CD4-positive, alpha-beta T cell treated with Interleukin-17A for 1 hour (primary cell): Measurements from ENCODE around the gene HHATL.

Source experiments
- DNase-seq: peaks from one replicate; pipeline ENCODE4 v3.0.0-alpha.2; 2020

HHATL gene

DNA sequence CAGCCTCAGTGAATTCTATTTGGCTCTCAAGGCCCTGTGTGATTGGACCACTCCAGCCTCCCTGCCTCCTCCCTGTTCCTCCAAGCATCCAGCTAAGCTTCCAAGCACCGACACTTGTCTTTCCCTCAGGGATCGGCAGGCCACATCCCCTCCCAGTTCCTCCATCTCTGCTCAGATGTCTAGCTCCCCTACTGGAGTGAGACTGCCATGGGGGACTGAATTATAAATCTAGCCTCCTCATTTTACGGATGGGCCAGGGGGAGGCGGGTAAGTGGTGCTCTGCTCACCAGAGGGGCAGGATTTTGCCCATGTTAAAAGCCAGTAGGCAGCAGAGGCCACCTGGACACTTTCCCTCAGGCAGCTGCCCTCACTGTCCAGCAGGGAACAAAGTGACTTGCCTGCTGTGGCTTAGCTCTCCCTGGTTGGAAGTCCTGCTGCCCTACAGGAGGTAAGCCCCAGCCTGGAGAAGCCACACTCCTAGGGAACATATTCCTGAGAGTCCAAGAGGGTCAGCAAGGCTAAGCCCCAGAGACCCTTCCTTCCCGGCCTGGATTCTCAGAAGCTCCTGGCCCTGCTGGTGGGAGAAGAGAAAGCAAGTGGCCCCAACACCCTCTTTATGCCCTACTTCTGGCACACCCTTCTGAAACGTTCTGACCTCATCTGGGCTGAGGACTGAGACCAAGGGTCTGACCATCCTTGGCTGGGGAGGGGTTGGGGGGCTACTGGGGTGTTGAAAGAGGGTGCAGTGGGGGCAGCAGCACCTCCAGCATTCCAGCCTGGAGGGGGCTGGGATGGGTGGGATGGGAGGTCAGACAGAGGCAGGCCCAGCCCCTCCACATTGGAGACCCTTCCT lies 9.1 kb upstream of the HHATL start:
- DNase-seq = no peak

DNA sequence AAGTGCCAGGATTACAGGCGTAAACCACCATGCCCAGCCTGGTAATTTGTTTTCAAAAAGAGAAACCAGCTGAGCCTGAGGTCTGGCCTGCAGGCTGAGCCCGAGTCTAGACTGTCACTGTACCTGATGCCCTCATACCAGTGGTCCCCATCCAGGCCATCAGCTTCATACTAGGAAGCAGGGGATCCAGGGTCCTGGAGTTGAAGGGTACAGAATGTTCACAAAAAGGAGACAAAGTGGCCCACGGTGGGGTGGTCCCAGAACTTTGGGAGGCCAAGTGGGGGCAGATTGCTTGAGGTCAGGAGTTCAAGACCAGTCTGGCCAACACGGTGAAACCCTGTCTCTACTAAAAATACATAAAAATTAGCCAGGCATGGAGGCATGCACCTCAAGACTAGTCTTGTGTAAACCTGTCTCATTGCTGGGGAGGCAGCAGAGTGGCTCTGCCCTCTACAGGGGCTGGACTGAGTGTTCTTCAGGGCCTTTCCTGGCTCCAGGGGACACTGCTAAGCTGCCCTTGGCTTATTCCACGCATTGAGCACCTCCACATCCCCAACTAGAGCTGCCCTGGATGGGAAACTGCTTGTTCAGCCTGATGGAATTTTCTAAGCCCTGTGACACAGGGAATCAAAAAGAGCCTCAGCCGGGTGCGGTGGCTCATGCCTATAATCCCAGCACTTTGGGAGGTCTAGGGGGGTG lies 7.9 kb upstream of the HHATL start:
- no peak for DNase-seq

DNA sequence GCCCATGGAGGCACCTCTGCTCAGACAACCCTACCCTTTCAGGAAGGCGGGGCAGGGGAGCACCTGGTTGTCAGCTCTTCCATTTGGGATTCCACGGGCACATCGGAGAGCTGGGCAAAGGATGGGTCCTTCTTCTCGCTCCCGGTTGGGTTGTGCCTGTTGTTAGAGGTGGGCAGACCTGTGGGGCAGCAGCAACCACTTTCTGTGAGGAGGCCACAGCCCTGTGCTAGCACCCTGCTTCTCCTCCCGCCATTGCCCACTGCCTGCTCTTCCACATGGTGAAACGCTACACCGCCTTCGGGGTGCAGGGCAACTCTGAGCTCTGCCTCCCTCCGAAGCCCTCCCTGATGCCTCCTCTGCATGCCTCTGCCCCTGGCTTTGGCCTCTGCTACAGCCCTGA lies 7.0 kb upstream of the HHATL start:
- DNase-seq = no peak

DNA sequence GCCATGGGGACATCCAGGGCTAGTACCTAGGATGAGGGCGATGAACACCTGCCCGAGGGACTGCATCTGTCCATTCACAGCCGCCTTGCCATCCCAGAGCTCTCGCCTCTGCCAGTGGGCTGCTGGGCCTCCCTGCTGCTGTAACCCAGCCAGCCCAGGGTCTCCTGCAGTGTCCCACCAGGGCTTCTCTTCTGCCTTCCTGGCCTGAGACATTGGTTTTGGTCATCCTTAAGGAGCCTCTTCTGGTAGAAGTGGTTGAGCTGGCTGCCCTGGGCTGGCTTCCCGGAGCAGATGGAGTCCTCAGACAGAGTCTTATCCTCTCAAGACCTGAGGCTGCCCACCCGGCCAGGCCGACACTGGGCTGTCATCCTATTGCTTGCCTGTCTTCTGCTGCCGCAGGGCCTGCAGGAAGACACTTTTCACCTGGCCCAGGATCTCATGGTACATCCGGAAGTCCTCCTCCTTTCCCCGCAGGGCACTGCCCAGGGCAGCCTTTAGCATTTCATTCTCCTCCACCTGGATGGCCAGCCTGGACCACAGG lies 6.1 kb upstream of the HHATL start:
- no peak for DNase-seq

DNA sequence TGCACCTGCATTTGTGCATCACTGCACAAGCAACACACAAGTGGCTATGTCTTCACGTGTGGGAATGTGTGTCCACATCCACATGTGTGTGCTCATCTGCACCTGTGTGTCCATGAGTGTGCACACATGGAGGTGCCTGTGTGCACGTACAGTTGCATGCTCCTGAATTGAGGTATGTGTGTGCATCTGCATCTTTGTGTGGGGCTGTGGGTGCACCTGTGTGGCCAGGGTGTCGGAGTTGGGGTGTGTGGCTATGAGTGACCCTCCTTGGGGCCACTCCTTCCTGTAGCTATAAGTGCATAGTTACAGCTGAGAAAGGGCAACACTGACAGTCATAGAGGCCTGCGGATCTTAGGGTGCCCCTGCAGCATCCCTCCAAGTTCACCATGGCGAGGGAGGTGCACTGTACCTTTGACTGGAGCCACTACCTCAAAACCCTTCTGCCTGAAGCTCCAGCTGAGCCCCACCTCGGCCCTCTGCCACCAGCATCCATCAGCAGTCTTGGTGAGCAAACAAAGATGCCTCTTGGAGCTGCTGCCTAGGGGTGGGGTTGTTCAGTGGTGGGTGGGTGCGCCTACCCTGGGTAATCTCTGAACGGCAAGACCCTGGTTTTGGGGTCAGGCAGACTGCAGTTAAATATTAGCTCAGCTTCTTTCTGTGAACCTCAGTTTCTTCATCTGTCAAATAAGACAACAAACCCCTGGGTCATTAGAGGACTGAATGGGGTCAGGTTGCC lies 5.2 kb upstream of the HHATL start:
- DNase-seq = no peak

DNA sequence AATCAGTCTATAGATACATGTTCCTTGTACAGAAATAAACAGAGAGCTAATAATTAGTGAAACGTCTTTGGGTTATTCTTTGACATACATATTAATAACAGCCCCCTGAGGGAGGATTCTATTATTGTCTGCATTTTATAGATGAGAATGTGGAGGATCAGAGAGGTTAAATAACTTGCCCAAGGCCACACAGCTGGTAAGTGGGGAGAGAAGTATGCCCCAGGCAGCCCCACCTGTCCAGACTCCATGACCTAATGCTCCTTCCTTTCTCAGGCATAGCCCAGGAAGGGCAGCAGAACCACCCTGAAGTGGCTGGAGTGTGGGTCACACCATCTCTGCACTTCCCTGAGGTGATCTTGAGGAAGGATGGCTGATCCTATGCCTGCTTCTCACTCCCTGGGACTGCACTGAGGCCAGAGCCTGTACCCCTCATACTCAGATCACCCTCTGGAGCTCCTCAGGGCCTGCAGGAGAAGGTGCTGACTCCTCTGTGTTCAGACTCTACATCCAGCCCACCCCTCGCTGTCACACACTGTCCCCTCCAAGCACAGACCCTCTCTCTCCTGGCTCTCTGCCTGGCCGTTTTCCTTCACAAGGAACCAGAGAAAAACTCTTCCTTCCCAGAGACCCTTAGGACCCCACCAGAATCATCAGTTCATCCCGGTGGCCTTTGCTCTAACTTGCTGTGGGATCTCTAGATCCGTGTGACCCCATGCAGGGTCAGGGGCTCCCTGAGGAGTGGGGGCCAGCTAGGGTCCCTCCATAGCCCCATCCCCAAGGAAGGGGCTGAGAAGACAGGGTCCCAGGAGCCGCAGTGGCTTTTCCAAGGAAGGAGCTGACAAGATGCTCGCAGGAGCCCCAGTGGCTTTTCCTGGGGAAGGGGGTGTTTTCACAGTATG lies 4.4 kb upstream of the HHATL start:
- no peak for DNase-seq

DNA sequence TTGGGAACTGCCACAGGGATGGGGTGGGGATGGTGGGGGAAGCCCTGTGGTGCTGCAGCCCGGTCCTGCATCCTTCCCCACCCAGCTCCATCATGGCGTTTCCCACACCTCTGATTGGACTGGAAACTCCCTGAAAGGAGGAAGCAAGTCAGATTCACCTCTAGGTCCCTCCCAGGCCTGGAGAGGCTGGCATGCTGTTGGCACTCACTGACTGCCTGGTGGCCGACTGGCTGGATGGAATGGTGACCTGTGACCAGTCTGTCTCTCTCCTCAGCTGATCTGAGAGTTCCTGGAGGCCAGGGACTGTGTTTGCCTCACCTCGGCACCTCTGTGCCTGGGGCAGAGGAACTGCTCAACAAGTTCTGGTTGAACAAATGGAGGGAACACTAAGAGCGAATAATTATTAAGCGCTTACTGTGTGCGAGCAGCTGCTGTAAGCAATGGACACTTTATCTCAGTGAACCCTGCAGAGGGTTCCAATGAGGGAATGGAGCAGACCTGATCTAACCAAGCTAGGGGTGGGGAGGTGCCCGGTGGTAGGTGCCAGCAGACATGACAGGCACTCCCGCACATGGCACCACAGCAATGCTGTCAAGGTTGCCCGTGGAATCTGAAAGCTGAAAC lies 3.5 kb upstream of the HHATL start:
- DNase-seq = no peak

DNA sequence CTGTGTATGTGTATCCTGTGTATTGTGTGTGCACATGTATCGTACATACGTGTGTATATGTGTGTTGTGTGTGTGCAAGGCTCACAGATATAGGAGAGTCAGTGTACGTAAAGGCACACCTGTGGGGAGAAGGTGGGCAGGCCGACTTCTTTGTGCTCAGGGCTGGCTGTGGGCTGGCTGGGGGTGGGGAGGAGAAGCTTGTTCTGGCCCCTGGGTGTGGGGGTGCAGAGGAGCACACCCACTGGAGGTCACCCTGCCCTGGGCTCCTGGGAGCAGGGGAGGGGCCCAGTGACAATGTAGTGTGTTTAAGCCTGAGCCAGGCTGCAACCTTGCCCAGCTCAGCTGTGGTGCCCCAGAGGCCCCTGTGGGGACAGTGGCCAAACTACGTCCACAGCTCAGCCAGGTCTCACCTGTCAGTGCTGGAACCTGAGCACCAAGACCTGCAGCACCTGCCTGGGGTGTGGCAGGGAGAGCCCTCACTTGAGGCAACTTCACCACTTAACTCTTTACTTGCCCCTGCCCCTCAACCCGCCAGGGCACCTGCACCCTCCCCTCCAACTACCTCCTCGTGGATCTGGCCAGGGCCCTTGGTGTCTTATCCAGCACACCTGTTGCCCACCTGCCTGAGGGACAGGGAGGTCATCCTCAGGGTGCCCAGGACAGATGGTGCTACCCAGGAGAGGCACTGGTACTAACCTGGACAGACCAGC lies 2.6 kb upstream of the HHATL start:
- DNase-seq = no peak

DNA sequence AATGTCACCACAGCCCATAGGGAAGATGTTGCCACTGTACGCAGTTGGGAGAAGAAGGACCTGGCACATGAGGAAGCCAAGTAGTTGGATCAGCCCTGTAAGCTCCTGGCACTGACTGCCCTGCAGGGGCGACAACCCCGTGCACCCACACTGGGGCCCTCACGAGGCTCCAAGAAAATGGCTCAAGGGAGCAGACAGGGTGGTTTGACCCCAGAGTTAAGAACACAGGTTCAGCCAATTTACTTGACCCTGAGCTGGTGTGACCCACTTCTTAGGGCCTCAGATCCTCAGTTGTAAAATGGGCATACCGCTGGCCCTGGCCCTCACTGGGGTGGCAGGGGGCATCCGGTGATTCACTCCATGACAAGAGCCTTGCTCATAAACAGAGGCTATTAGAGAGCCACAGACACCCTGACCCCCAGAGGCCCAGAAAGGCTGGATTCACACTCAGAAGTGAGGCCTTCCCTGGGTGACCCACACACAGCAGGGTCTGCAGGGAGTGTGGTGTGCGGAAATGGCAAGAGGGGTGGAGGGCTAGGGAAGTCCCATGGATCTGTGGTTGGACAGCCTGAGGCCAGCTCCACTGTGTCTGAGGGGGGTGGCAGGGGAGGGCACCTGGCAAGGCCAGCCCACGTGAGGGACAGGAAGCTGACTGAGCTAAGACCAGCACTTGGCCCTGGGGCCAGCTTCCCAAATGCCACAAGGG lies 1.7 kb upstream of the HHATL start:
- DNase-seq = no peak

DNA sequence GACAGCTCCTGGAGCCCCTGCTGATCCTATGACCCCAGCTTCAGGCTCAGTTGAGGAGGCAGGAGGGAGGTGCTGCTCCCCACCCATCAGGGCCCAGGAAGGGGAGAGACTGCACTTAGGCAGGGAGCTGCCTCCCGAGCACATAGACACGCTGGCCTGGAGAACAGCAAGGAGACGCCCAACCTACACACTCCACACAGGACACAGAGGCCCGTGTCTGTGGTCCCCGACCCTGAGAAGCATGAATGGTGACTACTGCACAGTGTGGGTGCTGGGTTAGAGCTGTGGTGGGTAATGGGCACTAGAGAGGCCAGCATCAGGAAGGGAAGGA lies 1.1 kb upstream of the HHATL start:
- DNase-seq = no peak

DNA sequence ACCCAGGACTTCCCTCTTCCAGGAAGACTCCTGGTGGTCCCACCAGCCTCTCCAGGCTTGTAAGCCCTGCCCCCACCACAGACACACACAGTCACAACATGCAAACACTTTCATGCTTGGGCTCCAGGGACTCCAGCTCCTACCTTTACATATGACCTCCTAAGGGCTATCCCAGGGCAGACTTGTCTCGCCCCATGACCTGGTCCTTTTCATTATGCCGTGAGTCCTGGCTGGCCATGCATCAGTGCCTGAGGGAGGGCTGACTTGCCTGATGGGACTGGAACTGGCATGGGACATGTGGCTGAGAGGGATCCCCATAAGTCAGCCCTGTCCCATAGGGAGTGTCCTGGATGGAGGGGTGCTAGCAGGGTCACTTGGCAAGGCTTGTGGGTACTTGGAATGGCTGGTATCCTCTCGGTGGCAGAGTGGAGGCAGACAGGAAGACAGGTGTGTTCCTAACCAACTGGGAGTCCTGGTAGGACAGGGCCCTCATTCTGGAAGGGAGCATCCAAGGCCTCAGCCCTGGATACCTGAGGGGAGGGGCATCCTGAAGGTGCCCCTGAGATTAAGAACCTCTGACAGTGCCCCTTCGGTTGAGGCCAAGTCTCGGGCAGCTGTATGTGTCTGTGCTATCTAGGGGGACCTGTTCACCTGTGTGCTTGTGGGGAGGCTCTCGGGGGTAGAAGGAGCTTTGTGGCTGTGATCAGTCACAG lies 540 bp upstream of the HHATL start:
- DNase-seq = no peak

DNA sequence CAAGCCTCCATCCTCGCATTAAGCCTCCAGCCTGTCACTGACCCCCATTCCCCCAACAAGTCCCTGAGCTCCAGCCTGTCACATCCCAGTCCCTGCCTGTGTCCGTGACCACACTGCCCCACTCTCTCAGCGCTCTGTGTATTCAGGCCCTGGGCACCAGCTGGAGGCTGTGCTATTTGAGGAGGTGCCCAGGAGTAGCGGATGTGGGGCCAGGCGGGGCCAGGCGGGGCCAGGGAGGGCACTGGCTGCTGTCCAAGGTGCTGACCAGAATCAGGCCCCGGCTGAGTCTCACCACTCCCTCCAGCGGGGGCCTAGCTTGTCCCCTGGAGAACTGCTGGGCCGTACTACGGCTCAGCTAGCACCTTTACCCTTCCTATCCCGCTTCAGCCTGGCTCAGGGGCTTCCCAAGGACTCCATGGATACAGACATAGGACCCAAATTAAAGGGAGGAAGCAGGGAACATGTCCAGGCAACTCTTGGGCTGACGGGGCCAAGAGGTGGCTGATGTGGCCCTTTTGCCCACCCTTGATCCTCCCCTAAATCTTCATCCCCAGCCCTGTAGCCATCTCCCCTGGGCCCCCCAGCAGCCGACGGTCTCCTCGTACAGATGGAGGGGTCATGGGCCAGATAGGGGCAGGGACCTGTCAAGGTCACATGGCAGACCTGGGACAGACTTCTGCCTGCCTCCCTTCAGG lies 1.1 kb downstream of the HHATL start:
- DNase-seq = peak; percentile 55

DNA sequence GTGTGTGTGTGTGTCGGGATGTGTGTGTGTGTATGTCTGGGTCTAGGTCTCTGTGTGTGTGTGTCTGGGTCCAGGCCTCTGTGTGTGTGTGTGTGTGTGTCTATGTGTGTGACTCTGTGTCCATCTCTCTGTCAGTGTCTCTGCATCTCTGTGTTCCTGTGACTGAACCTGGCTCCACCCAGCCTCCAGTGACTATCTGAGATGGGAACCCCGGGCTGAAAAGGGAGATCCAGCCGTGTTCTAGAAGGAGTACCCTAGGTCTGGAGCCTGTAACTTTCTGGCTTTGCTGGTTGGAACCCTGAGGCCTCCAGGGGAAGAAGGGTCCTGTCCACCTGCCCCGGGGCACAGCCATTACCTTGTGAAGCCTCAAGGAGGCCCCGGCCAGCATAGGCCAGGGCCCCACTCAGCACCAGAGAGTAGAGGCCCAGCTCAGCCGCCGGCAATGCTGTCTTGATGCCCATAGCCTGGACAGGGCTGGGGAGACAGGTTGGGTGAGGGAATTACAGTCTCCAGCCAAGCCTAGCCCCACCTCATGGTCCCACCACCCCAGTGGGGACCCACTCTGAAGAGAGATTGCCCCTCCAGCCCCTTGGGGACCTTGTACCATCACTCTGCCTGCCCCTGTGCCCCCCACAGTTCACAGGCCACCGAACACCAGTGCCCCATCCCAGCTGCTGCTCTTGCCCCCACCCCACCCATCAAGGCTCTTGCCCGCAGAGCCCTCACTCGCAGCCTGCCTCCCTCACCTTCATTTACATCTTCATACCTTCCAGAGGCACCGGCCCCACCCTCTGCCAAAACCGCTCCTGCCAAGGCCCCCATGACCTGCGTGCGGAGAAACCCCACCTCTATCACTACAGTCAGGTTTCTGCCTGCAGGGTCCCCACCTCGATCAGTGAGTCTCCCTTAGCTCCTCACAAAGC lies 2.0 kb downstream of the HHATL start:
- no peak for DNase-seq

DNA sequence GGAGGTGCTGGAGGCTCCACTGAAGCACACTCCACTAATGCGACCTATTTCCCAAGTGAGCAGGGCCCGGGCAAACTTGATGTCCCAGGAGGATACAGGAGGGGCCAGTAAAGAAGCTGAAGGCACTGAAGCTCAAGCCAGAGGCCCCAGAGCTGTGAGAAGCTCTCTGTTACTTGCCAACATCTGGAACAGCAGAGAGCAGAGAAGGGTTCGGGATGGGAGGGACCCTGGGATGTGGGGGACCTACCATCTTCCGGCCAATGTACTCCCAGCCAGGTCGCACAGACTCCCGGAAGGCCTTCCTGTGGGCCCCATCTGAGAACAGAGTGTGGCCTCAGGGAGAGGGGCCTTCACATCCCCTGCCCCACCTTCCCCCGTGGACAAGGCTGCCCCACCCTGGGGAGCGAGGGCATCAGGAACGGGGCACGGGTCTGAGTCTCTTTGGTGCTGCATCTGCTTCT lies 3.1 kb downstream of the HHATL start:
- no peak for DNase-seq

DNA sequence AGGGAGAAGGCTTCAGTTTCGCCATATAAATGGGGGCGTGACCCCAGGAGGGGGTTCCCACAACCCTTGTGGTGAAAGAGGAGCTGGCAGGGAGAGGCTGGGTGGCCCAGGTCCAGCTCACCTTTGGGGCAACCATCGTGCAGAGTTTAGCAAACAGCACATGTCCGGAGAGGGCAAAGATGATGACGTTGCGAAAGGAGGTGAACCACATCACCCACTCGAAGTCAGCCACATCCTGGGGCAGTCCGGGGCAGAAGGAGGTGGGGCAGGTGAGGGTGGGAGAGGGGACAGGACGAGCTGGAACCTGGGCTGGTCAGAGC lies 3.7 kb downstream of the HHATL start:
- peak; percentile 8 for DNase-seq

DNA sequence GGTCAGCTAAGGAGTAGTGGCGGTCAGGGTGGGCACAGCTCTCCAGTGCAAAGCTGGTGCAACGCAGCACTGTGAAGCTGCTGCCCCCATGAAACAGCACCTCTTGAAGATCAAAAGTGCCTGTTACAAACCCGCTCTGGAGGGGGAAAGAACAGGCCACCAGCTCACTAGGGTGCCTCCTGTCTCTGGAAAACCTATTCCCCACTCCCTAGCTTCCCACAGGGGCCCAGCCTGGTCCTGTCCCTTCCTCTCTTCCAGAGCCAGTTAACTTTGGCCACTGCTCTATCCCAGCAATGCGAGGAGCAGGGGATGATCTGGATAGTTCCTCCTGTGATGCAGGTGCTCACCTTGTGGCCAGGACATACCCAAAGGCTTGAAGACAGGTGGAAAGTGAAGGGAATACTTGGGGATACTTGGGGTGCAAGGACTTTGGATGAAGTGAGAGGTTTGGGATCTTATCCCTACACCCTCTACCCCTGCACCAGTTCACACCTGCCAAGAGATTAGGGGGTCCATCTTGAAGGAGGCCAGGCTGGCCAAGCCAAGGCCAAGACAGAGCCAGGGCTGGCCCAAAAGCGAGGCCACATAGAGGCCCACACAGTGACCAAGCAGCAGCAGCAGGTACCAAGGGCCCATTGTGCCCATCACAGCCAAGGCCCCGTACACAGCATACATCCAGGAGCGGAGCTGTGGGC lies 4.2 kb downstream of the HHATL start:
- DNase-seq = no peak

DNA sequence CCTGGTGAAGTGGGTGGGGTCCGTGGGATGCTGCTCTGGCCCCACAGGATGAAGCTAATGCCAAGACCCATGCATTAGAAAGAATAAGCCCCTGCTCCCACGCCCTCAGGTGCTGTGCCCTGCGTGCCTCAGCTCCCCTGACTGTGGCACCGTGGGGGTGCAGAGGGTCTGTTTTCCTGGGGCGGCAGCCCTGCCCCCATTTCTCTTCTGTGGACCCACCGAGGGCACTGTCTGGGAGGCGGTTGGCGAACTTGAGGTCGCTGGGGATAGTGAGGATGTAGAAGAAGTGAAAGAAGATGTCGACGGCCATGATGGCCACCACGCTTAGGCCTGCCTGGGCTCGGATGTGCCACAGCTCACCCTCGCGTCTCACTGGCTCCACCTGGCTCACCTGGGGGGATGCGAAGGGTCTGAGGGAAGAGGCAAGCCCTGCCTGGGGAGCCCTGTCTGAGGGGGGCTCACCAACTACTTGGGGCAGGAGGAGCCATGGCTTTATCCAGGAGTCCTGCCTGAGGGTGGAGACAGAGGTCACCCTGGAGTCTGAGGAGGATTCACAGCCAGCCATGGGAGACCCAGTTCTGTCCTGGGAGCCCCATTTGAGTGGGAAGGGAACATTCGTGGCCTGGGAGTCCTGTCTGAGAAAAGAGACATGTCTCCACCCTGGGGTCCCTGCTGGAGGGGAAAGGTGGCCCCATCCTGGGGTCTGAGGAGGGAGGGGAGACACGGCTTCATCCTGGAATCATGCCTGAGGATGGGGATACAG lies 5.1 kb downstream of the HHATL start:
- no peak for DNase-seq
